ENCODE data around the gene LDHA.

Gene LDHA

GRCh38 chr11:18394275-18394927 lies at the start of gene LDHA:
TSS of gene LDHA (plus strand) at chr11:18394563. CDS start at chr11:18396843, 2,280 bp downstream.
- peak; percentile 99 for DNase-seq (ENCODE audit: low read depth)

DNA sequence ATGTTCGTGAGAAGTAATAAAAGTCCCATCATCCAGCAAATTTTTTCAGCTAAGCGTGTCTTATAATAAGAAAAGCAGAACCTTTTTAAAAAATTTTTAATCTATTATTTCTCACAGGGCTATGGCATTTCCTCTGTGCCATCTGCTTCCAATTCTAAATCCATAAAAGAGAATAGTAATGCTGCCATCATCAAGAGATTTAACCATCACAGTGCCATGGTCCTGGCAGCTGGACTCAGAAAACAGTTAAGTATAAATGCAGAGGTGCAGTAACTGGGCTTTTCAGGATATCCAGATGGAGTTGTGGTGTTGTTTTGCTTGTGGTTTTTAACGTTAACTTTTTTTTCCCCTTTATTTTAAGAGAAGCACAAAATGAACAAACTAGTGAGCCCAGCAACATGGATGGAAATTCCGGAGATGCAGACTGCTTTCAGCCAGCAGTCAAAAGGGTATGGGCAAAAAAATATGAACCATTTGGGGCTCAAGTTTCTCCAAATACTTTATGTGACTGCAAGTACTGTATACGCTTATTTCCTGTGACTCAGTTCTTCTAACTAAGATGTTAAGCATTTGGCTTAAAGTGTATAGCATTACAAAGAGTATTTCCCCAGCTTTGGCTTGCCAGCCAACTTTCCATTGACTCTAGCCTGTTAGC lies 46.8 kb upstream of the LDHA start:
- DNase-seq (ENCODE audit: low read depth), result no peak

GRCh38 chr11:18352581-18352980 lies 41.8 kb upstream of the LDHA start:
- DNase-seq (ENCODE audit: low read depth), result no peak

- DNase-seq (ENCODE audit: low read depth), result no peak
These were observed 35.7 kb upstream of the LDHA start for GRCh38 chr11:18358646-18359045.

GRCh38 chr11:18361154-18361553 lies 33.2 kb upstream of the LDHA start:
- no peak for DNase-seq (ENCODE audit: low read depth)

GRCh38 chr11:18364495-18365073 lies 29.8 kb upstream of the LDHA start:
- no peak for DNase-seq (ENCODE audit: low read depth)

DNA sequence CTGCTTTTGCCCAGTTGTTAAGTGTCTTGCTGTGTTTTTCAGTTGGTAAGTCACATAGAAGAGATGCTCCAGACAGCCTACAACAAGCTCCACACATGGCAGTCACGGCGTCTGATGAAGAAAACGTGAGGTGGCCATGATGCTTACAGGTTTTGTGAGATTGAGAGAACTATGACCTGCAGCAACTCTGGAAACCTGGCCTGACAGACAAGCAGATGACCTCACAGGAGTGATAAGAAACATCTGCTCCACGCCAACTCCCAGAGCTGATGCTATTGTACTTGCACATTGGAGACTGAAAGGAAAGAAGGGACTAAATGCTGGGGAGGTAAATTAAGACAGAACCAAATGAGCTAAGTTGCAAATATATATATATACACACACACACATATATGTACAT lies 28.6 kb upstream of the LDHA start:
- no peak for DNase-seq (ENCODE audit: low read depth)

DNA sequence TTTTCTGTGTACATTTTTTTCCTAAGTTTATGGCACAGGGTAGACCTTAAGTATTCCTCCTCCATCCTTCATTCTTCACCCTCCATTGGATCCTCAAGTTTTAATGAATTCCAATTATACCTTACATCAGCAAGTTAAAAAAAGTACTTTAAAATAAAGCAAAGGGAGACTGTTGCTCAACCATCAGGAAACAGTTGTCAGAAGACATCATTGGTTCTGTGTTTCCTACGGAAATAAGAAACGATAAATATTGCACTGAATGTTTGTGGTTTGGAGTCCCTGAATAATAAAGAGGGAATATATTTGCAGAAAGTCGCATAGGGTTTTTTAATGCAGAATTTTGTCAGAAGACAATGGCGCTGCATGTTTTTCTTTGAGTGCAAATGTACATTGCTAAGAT lies 28.1 kb upstream of the LDHA start:
- no peak for DNase-seq (ENCODE audit: low read depth)

GRCh38 chr11:18367431-18367830 lies 26.9 kb upstream of the LDHA start:
- no peak for DNase-seq (ENCODE audit: low read depth)

DNA sequence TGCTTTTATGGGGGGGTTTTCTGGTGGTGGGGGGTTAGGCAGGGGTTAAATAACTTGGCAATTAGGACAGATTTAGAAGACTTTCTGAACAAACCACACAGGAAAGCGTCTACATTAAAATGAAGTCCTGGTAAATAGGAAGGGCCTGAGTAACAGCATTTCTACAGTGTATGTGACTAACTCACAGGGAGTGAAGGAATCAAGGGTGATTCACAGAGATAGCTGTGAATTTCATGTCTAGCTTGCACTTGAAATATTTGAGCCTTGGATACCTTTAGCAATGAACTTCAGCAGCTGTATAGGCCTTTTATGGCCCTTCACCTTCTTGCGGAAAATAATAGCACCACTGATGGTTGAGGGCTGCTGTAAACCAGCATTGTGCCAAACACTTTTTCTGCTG lies 26.1 kb upstream of the LDHA start:
- DNase-seq (ENCODE audit: low read depth), result no peak

GRCh38 chr11:18369398-18369797 lies 25.0 kb upstream of the LDHA start:
- no peak for DNase-seq (ENCODE audit: low read depth)

DNA sequence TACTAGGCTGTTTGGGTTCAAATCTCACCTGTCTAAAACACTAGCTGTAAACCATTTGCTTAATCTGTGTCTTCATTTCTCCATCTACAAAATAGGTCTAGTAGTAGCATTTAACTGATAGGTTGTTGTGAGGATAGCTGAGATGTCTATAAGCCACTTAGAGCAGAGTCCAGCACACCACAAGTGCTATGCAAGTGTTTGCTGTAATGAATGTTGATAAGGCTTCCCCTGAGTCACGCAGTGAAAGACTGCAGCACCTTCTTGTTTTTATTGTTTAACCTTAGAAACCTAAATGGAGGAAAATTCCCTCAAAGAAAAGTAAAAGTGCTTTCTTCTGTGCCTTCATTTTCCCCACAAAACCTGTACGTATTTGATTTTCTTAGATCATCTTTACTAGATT lies 23.1 kb upstream of the LDHA start:
- DNase-seq (ENCODE audit: low read depth), result no peak

DNA sequence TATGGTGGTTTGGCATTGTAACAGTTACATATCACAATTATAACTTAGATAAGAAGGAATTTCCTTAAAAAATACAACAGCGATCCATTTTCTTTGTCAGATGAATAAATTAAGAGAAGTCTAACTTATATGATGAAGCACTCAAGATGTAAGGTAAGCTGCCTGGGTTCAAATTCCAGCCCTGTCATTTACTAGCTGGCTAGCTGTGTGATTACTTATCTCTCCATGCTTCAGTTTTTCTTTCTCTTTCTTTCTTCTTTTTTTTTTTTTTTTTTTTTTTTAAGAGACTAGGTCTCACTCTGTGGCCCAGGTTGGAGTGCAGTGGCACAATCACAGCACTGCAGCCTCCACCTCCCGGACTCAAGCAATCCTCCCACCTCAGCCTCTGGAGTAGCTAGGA lies 22.2 kb upstream of the LDHA start:
- no peak for DNase-seq (ENCODE audit: low read depth)

DNA sequence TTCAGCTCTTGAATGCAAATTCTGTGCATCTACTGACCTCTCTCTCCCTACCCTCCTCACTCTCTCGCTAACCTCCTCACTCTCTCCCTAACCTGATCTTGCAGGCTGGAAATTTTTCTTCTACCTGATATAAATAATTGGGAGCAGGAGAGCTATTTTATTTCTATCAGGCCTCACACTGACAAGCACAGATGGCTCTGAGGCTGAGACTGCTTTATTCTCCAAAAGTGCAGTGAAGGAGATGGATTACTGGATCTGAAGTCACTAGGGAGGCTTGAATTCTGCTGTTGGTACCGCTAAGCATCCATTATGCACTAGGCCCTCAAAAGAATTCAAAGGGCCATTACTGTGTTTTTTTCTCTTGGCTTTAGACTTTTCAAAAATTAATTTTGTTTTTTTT lies 19.4 kb upstream of the LDHA start:
- DNase-seq (ENCODE audit: low read depth), result no peak

DNA sequence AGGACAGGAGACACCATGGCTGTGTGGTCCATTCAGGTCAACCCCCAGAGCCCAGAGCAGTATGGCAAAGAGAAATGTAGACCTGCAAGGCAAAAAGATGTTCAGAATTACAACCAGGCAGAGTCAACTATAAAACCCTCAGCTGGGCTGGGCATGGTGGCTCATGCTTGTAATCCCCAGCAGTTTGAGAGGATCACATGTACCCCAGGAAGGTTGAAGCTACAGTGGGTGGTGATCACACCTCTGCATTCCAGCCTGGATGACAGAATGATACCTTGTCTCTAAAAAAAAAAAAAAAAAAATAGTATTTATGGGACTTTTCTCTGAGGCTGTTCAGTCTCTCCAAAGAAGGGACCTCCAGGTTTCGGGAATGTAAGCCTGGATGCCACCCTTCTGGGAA lies 18.4 kb upstream of the LDHA start:
- no peak for DNase-seq (ENCODE audit: low read depth)

DNA sequence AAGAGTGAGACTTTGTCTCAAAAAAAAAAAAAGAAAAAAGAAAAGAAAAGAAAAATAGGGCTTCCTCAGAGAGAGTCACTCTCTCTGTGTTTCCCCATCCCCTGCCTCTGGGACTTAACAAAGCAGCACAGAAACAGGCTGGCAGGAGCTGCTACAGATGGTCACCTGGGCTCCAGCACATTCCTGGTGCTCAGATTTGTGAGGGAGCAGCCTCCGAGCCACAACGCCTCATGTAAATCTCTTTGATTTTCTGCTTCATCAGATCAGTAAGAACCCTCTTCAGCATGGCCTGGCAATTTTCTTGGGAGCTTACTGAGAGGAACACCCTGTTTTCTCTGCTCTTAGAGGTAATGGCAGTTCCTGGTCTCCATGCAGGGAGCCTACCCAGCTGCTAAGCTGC lies 15.2 kb upstream of the LDHA start:
- no peak for DNase-seq (ENCODE audit: low read depth)

GRCh38 chr11:18383388-18384156 lies 10.8 kb upstream of the LDHA start:
- DNase-seq (ENCODE audit: low read depth), result peak; percentile 44

DNA sequence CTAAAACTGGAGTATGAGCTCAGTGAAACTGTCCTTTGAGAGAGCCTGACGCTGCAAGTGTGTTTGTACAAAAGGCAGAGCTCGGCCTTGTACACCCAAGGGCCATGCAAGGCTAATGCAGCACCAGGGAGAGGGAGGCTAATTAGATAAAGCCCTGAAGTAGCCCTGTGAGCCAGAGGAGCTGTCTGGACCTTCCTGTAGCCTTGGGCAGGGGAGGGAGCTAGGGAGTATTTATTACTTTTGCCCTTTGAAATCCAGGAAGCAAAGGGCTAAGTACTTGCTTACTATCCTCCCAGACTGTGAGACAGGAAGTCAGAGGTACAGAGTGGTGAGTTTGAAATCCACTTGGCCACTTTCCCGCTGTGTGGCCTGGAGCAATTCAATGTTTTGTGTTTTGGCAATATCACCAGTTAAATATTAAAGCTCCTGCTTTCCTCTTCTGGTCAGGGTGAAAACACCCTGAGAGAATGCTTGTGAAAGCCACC lies 10.2 kb upstream of the LDHA start:
- DNase-seq (ENCODE audit: low read depth), result no peak

DNA sequence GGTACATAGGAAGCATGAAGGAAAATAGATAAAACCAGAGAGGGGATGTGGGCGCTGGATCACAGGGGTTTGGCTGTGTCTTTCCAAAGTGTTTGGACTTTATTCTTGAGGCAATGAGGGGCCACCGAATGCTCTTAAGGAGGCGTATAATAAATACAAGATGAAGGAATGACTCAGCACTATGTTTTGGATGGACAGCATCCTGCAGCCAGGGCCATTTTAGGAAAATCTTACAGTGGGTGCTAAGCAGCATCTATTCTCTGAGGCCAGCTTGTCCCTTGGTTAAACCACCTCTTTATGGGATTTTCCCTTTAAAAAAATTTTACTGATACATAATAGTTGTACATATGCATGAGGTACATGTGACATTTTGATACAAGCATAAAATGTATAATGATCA lies 4.3 kb upstream of the LDHA start:
- no peak for DNase-seq (ENCODE audit: low read depth)

GRCh38 chr11:18392434-18393321 lies 1.7 kb upstream of the LDHA start:
- DNase-seq (ENCODE audit: low read depth), result no peak

GRCh38 chr11:18393581-18394274 lies 635 bp upstream of the LDHA start:
- DNase-seq (ENCODE audit: low read depth), result no peak
